IgD-negative memory B cell (primary cell): ENCODE results near the gene MED26. TPM values are rescaled to one million over a fixed set of nuclear protein-coding genes. Genes with fewer than 3 reads are reported as not detected.
A peak's percentile ranks its signal among the peaks of the same experiment; 100 is the strongest.
"Not testable (repeated sequence)": the region's sequence is repeated elsewhere in the genome, so short reads cannot be mapped to it uniquely, and the experiment has no call there.

ENCODE experiments used
- H3K27ac Mint-ChIP-seq, 3 donors: one replicate each; pipeline ENCODE4 v1.8.0; 2020 to 2022; ENCODE audit warnings: mild to moderate bottlenecking in 3 of 3, mixed read lengths in 3 of 3, moderate library complexity in 1 of 3
- H3K27me3 Mint-ChIP-seq: one replicate; pipeline ENCODE4 v1.8.0; 2021; ENCODE audit warnings: mixed read lengths
- H3K36me3 Mint-ChIP-seq: one replicate; pipeline ENCODE4 v1.8.0; 2020; ENCODE audit warnings: mild to moderate bottlenecking, mixed read lengths
- H3K4me1 Mint-ChIP-seq, 3 donors: one replicate each; pipeline ENCODE4 v1.8.0; 2020 to 2022; ENCODE audit warnings: mixed read lengths in 3 of 3, mild to moderate bottlenecking in 1 of 3
- H3K4me3 Mint-ChIP-seq, 4 donors: one replicate each; pipeline ENCODE4 v1.8.0; 2020 to 2022; ENCODE audit warnings: mild to moderate bottlenecking in 4 of 4, mixed read lengths in 4 of 4, moderate library complexity in 3 of 4
- H3K9me3 Mint-ChIP-seq, 3 donors: one replicate each; pipeline ENCODE4 v1.8.0; 2020 to 2021; ENCODE audit warnings: mixed read lengths in 3 of 3, mild to moderate bottlenecking in 1 of 3
- polyA plus RNA-seq: library from polyadenylated mRNA; unstranded; fragments of 300-500 nt; fragmentation: Illumina TruSeq; gene quantifications from one replicate; pipeline ENCODE4 v1.2.3, GENCODE V29; 2021

The MED26 gene
- polyA plus RNA-seq, 1 donor from 2014 or later: 5.3 TPM

DNA sequence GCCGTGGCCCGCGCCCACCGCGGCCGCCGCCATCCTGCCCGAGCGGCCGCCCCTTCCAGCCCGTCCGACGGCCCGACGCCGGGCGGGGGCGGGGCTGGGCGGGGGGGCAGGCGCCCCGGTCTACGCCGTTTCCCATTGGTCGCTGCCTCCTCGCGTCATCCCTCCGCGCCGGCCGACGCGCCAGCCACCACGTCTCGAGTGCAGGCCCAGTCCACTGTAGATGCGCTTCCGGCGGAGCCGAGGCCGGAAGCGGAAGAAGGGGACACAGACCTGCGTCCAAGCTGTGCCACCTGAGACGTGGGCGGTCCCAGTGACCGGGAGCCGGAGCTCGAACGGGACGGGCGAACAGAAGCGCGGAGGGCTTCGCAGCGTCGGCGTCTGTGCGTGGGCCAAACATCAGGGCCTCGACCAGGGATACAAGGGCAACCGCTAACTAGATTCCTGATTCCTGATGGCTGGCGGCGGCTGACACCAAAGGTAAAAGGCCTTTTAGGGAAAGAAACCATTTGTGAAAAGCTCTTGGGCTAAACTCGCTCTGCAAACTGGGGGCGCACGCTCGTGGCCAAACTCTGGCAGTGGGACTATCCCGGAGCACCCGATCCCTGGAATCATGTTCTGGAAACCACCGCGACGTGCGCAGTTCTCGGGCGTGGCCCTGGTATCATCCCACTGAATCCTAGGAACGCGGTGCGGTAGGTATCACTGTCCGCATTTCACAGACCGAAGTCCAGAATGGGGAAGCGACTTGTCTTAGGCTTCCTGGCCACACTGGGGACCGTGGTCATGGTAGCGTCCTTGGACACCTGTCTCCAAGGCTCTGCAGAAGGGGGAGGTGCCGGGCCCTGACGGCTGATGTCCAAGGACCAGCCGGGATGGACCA is 55.4 kb downstream of the MED26 start, which contains the start of gene SLC35E1:
SLC35E1 (minus strand) TSS at position 84 of the 880 bp plus-strand sequence; CDS start at position 33, 51 bp downstream.
- Mint-ChIP-seq H3K27ac (peak within 1 kb of the TSS; percentile 91 to 98 (median 98)), H3K4me1 (peaks cover 13 to 33% (median 29%) of the 10 kb centered on the region in 3 donors), H3K27me3 (no peaks in the 10 kb centered on the region), H3K9me3 (no peaks in the 10 kb centered on the region), H3K36me3 (peaks cover 1% of the 10 kb centered on the region), H3K4me3 (peak within 1 kb of the TSS; percentile 89 to 99 (median 97))

GRCh38 chr19:16571822-16572331 is 56.1 kb downstream of the MED26 start:
- H3K27ac Mint-ChIP-seq: peak overlapping the region in 2 of 3 donors; percentile 91 to 98
- peaks cover 13 to 32% (median 29%) of the 10 kb centered on the region in 3 donors for H3K4me1 Mint-ChIP-seq
- H3K9me3 Mint-ChIP-seq: no peaks in the 10 kb centered on the region
- peak overlapping the region; percentile 74 to 89 (median 85) for H3K4me3 Mint-ChIP-seq
- peaks cover 1% of the 10 kb centered on the region for H3K36me3 Mint-ChIP-seq
- no peaks in the 10 kb centered on the region for H3K27me3 Mint-ChIP-seq

- H3K36me3 Mint-ChIP-seq: peaks cover 2% of the 10 kb centered on the region
- H3K27me3 Mint-ChIP-seq: no peaks in the 10 kb centered on the region
- H3K4me1 Mint-ChIP-seq: peaks cover 16 to 37% (median 31%) of the 10 kb centered on the region in 3 donors
- no peaks in the 10 kb centered on the region for H3K9me3 Mint-ChIP-seq
- peak overlapping the region; percentile 59 to 91 (median 85) for H3K27ac Mint-ChIP-seq
- H3K4me3 Mint-ChIP-seq: peak overlapping the region; percentile 74 to 89 (median 84)
Measured at GRCh38 chr19:16571283-16571682, 56.7 kb downstream of the MED26 start.

GRCh38 chr19:16569609-16570320 is 58.2 kb downstream of the MED26 start:
- H3K27me3 Mint-ChIP-seq: no peaks in the 10 kb centered on the region
- no peaks in the 10 kb centered on the region for H3K9me3 Mint-ChIP-seq
- peak overlapping the region in 1 of 3 donors; percentile 70 for H3K27ac Mint-ChIP-seq
- H3K4me3 Mint-ChIP-seq: peak overlapping the region in 3 of 4 donors; percentile 27 to 89 (median 50)
- H3K36me3 Mint-ChIP-seq: peaks cover 2% of the 10 kb centered on the region
- peaks cover 13 to 33% (median 28%) of the 10 kb centered on the region in 3 donors for H3K4me1 Mint-ChIP-seq

DNA sequence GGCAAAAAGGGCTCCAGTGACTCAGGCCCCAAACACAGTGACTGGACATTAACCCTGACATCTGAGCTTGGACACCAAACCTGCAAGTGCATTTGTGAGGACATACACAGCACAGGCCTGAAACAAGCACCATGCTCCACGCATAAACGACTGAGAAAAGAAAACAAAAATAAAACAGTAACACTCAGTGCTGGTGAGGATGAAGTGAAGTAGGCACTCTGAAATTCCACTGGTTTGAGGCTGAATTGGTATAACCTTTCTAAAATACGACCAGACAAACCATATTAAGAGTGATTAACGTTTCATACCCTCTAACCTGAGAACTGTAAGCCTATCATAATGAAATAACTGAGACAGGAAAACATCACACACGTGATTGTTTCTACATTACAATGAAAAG is 61.3 kb downstream of the MED26 start:
- Mint-ChIP-seq H3K27me3 (no peaks in the 10 kb centered on the region), H3K4me1 (peaks cover 12 to 19% (median 17%) of the 10 kb centered on the region in 3 donors), H3K4me3 (peak overlapping the region in 1 of 4 donors; percentile 78), H3K36me3 (peaks cover 2% of the 10 kb centered on the region), H3K27ac (peak overlapping the region in 2 of 3 donors; percentile 86 to 96), H3K9me3 (no peaks in the 10 kb centered on the region)

DNA sequence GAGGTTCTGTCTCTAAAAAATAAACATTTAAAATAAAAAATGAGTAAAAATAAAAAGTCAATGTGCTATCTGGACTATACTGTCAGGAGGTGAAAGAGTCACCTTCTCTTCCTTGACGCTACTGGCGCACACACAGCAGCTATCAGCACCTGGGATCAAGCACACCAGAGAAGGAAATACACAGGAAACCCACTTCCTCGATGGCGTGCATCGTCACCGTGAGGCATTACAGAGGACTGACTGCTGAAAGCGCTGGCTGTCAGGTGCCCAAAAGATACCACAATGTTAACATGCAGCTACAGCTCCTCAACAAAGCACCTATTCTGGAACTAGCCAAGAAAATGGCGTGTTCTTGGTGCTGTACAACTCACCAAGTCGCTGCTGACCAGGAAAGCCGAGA is 61.8 kb downstream of the MED26 start:
- peaks cover 2% of the 10 kb centered on the region for H3K36me3 Mint-ChIP-seq
- peak overlapping the region in 3 of 4 donors; percentile 1 to 86 (median 78) for H3K4me3 Mint-ChIP-seq
- H3K27me3 Mint-ChIP-seq: no peaks in the 10 kb centered on the region
- H3K27ac Mint-ChIP-seq: peak overlapping the region; percentile 5 to 96 (median 86)
- peaks cover 9 to 14% (median 12%) of the 10 kb centered on the region in 3 donors for H3K4me1 Mint-ChIP-seq
- no peaks in the 10 kb centered on the region for H3K9me3 Mint-ChIP-seq

- no peaks in the 10 kb centered on the region for H3K27me3 Mint-ChIP-seq
- H3K9me3 Mint-ChIP-seq: no peaks in the 10 kb centered on the region
- H3K4me3 Mint-ChIP-seq: no peak overlapping the region
- peaks cover 7 to 10% (median 9%) of the 10 kb centered on the region in 3 donors for H3K4me1 Mint-ChIP-seq
- H3K36me3 Mint-ChIP-seq: peaks cover 4% of the 10 kb centered on the region
- no peak overlapping the region for H3K27ac Mint-ChIP-seq
Measured at GRCh38 chr19:16564842-16565241, 63.2 kb downstream of the MED26 start.

GRCh38 chr19:16562608-16563025 is 65.4 kb downstream of the MED26 start:
- Mint-ChIP-seq H3K36me3 (peaks cover 4% of the 10 kb centered on the region), H3K4me1 (peaks cover 9 to 12% (median 9%) of the 10 kb centered on the region in 3 donors)

DNA sequence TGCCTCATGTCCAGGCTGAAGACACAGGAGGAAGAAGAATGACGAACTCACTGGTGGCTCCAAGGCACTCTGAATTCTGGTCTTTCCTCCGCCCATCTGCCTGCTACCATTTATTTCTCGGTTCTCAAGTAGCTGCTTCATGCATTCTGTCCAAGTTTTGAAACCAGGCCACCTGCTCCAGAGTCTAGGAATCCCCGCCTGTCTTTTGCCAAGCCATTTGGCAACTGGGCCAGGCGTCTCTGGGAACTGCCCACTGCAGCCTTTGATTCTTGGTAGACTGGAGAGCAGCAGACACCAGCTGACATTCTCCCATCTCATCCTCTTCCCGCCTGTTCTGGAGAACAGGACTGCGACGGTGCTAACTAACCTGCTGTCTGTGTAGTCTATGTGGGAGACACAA is 66.6 kb downstream of the MED26 start:
- Mint-ChIP-seq H3K4me1 (peaks cover 7 to 8% (median 8%) of the 10 kb centered on the region in 3 donors), H3K36me3 (peaks cover 4% of the 10 kb centered on the region), H3K27ac (no peak overlapping the region), H3K27me3 (no peaks in the 10 kb centered on the region), H3K4me3 (no peak overlapping the region), H3K9me3 (no peaks in the 10 kb centered on the region)

More at GRCh38 chr19:16562608-16563025, 65.4 kb downstream of the MED26 start:
- Mint-ChIP-seq H3K27ac (no peak overlapping the region), H3K9me3 (no peaks in the 10 kb centered on the region), H3K4me3 (no peak overlapping the region), H3K27me3 (no peaks in the 10 kb centered on the region)

DNA sequence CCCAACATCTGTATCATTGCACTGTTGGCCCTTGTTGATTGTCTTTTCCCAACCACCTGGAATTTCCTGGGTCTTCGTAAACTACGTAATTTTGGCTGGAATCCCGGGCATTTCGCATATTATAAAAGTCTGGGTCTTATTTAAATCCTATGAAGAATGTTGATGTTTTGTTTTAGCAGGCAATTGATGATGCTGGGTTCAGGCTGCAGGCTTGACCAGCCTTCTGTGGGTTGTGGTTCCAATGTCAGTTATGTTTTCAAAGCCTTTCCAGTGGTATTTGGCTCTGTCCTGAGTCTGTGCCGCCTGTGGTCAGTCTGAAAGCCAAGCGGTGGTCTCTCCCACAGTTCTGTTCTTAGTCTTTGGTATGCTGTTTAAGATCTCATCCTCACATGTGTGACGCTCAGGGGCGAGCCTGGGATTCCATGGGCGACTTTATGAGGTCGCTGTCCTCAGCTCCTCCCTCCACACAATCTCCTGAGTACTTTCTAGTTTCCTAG is 68.2 kb downstream of the MED26 start:
- H3K36me3 Mint-ChIP-seq: peaks cover 4% of the 10 kb centered on the region
- no peaks in the 10 kb centered on the region for H3K9me3 Mint-ChIP-seq
- H3K4me3 Mint-ChIP-seq: no peak overlapping the region
- peaks cover 2 to 5% (median 4%) of the 10 kb centered on the region in 3 donors for H3K4me1 Mint-ChIP-seq
- H3K27me3 Mint-ChIP-seq: no peaks in the 10 kb centered on the region
- peak overlapping the region; percentile 39 to 85 (median 59) for H3K27ac Mint-ChIP-seq

DNA sequence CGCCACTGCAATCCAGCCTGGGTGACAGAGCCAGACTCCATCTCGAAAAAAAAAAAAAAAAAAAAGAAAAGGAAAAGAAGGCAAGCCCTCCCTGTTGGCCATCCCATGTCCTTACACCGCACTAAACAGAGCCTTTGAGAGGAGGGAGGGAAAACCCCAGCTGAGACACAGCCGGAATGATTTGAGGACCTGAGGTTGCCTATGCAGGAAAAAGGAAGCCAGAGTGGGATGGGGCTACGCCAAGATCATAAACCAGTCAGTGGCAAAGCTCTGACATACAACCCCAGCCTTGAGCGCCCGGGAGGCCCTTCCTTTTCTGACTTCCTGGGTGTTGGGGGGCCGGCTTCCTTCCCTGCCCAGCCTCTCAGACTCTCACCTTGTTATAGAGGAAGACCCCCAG is 73.2 kb downstream of the MED26 start:
- H3K27ac Mint-ChIP-seq: peak overlapping the region in 1 of 3 donors; percentile 53
- H3K4me1 Mint-ChIP-seq: peaks cover 4 to 7% (median 4%) of the 10 kb centered on the region in 3 donors
- H3K4me3 Mint-ChIP-seq: no peak overlapping the region
- no peaks in the 10 kb centered on the region for H3K27me3 Mint-ChIP-seq
- H3K9me3 Mint-ChIP-seq: no peaks in the 10 kb centered on the region
- H3K36me3 Mint-ChIP-seq: peaks cover 3% of the 10 kb centered on the region

DNA sequence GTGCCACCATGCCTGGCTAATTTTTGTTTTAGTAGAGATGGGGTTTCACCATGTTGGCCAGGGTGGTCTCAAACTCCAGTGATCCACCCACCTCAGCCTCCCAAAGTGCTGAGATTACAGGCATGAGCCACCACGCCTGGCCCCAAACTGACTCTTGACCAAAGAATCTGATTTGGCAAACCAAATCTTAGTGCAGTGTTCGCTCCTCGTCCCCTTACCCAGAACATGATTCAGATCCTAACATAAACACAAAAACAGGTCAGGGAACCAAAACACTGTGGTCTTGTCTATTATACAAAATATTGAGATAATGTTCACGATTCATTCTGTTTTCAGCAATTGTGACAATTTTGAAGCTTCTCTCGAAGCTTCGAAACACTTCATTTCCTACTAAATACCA is 76.1 kb downstream of the MED26 start:
- not testable (repeated sequence) for H3K4me1 Mint-ChIP-seq, H3K9me3 Mint-ChIP-seq, H3K27ac Mint-ChIP-seq, H3K27me3 Mint-ChIP-seq, H3K36me3 Mint-ChIP-seq, H3K4me3 Mint-ChIP-seq

GRCh38 chr19:16548956-16549355 is 79.0 kb downstream of the MED26 start:
- H3K36me3 Mint-ChIP-seq: peaks cover 1% of the 10 kb centered on the region
- H3K27me3 Mint-ChIP-seq: no peaks in the 10 kb centered on the region
- H3K27ac Mint-ChIP-seq: no peak overlapping the region

GRCh38 chr19:16544473-16545231 is 83.4 kb downstream of the MED26 start:
- Mint-ChIP-seq H3K36me3 (peaks cover under 1% of the 10 kb centered on the region), H3K4me3 (peak overlapping the region; percentile 35 to 80 (median 54)), H3K4me1 (peaks cover 19 to 34% (median 28%) of the 10 kb centered on the region in 3 donors), H3K27ac (peak overlapping the region; percentile 57 to 90 (median 84)), H3K27me3 (no peaks in the 10 kb centered on the region), H3K9me3 (no peaks in the 10 kb centered on the region)

More at GRCh38 chr19:16548956-16549355, 79.0 kb downstream of the MED26 start:
- no peak overlapping the region for H3K4me3 Mint-ChIP-seq
- peaks cover 10 to 19% (median 11%) of the 10 kb centered on the region in 3 donors for H3K4me1 Mint-ChIP-seq
- H3K9me3 Mint-ChIP-seq: no peaks in the 10 kb centered on the region
